SH-SY5Y (cell line): ENCODE data around the gene MIPEP.

Experiments
- GATA2 ChIP-seq: IDR thresholded peaks from 2 replicates; pipeline ENCODE4 v1.6.1; 2011; ENCODE audit warnings: mild to moderate bottlenecking, low read depth, low read length
- GATA3 ChIP-seq: IDR thresholded peaks from 2 replicates; pipeline ENCODE4 v1.6.1; 2011; ENCODE audit warnings: low read depth, mild to moderate bottlenecking, low read length, moderate library complexity

MIPEP gene

GRCh38 chr13:23808803-23809202 lies 80.4 kb downstream of the MIPEP start:
- TF ChIP-seq GATA2: no peak
- no peak for TF ChIP-seq GATA3

- TF ChIP-seq GATA2: no peak
- TF ChIP-seq GATA3: no peak
Measured at GRCh38 chr13:23806874-23807526, 82.2 kb downstream of the MIPEP start.

GRCh38 chr13:23805821-23806220 lies 83.4 kb downstream of the MIPEP start:
- TF ChIP-seq GATA2 (no peak), GATA3 (no peak)

DNA sequence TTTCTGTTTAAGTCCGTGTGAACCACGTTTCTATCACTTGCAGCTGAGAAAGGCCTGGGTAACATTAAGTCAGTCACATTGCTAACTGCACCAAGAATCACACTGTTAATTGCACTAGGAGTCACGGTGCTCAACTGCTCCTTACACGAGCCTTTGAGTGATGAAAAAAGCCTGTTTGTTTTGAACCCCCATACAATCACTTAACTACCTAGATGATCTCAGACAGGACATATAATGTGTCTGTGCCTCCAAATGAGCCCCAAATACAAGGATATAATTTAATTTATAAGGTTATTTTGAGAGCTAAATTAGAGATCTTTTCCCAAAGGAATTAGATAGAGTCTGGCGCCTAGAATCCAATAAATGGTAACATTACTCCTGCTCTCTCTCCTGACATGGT lies 84.1 kb downstream of the MIPEP start:
- TF ChIP-seq GATA3: no peak
- TF ChIP-seq GATA2: no peak

- TF ChIP-seq GATA2 (no peak), GATA3 (no peak)
Measured at GRCh38 chr13:23804166-23804565, 85.0 kb downstream of the MIPEP start.

GRCh38 chr13:23801141-23801540 lies 88.1 kb downstream of the MIPEP start:
- TF ChIP-seq GATA3 (no peak), GATA2 (no peak)

DNA sequence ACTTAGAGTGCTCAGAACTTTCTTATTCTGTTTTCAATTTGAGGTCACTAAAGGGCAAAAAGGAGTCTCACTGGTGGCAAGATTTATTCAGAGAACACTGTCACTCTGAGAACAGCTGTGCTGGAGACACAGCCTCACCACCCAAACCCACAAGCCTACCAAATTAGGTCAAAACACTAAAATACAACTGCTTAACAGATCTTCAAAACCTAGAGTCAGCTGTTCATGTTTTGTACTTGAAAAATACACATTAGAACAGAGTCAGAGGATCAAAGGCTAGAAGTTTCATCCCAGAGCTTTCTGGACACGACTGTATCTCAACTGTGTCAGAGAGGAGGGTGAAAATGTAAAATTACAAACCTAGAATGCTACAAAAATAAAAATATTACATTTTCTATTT lies 89.3 kb downstream of the MIPEP start:
- TF ChIP-seq GATA2 (no peak), GATA3 (no peak)

- no peak for TF ChIP-seq GATA2
- TF ChIP-seq GATA3: no peak
Measured at GRCh38 chr13:23797276-23797903, 91.8 kb downstream of the MIPEP start.

DNA sequence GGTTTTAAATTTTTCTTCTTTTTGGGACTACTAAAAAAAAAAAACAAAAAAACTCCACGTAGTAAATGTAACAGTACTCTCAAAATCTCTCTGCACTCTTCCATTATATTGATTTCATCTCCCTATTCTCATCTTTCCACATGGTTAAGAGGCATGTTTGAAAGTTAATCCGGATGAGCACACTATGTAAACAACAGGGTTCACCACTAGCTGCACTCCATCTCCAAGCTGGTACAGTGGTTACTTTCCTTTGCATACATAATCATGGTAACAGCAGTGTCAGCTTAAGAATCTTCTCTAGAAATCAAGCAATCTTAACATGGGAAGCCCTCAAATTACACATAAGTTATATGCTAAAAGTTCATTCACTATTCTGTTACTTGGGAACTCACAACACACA lies 92.6 kb downstream of the MIPEP start:
- TF ChIP-seq GATA3: no peak

- no peak for TF ChIP-seq GATA3
- no peak for TF ChIP-seq GATA2
Measured at GRCh38 chr13:23794267-23795161, 94.7 kb downstream of the MIPEP start.

DNA sequence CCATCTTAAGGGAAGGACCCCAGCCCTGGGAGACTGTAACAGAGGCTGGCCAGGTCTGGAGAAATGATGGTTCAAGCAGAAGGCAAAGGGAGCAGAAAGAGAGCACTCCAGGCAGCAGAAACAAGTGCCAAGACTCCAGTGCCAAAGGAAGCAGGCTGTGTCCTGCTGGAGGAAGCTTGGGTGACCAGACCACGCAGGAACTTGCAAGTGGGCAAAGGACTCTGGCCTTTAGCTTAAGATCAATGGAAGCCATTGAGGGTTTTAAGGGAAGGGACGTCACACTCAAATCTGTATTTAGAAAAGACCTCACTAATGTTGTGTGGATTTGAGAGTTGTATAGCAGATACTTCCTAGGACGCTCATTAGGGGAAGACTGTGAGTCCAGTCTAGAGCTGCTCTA lies 95.5 kb downstream of the MIPEP start:
- TF ChIP-seq GATA2: no peak
- no peak for TF ChIP-seq GATA3

DNA sequence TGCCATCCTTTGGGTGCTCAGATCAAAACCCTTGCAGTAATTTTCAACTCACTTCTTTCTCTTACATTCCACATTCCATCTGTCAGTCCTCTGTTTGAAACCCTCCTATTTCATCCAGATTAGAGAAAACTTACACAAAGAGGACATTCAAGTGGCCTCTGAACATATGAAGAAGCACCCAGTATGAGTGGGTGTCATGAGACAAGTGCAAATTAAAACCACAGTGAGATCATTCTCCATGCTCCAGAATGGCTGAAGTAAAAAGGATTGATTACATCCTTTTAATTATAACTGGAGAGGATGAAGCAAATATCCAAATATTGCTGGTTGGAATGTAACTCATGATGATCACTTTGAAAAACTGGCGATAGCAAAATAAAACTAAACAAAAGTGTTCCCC lies 96.5 kb downstream of the MIPEP start:
- TF ChIP-seq GATA2 (no peak), GATA3 (no peak)

GRCh38 chr13:23790577-23791170 lies 98.5 kb downstream of the MIPEP start:
- no peak for TF ChIP-seq GATA2
- TF ChIP-seq GATA3: no peak
